Prostate gland (tissue), 2 donors: ENCODE data around the gene ADAP1. TPM values are rescaled to one million over a fixed set of nuclear protein-coding genes. Genes with fewer than 3 reads are reported as not detected.

Source experiments
- DNase-seq: peaks from one replicate; pipeline ENCODE4 v3.0.0-alpha.2; 2019; ENCODE audit warnings: low spot score
- H3K27ac ChIP-seq, 2 donors: fragments of 200-600 bp; sonication (generic); 2 replicates each; pipeline ENCODE4 v1.5.1; 2017 to 2019
- H3K27me3 ChIP-seq: fragments of 200-600 bp; sonication (generic); replicated peaks from 2 replicates; pipeline ENCODE4 v1.5.1; 2019; ENCODE audit not compliant: insufficient read depth
- H3K36me3 ChIP-seq, 2 donors: fragments of 200-600 bp; sonication (generic); 1 replicate in 1 of 2; 2 replicates in 1 of 2; pipeline versions ENCODE4 v1.5.1 to v1.8.1; 2017 to 2019
- H3K4me1 ChIP-seq: fragments of 200-600 bp; sonication (generic); replicated peaks from 2 replicates; pipeline ENCODE4 v1.5.1; 2019
- H3K4me3 ChIP-seq, 2 donors: fragments of 200-600 bp; sonication (generic); 2 replicates each; pipeline ENCODE4 v1.5.1; 2017 to 2019
- H3K9me3 ChIP-seq: fragments of 200-600 bp; sonication (generic); 2 replicates; pipeline ENCODE4 v1.5.1; 2017
- POLR2A ChIP-seq: fragments of 450-650 bp; IDR thresholded peaks from one replicate; pipeline ENCODE4 v1.6.1; 2016; ENCODE audit warnings: antibody characterized with exemption, mild to moderate bottlenecking
- POLR2AphosphoS5 ChIP-seq: sonication (generic); formaldehyde crosslinking; IDR thresholded peaks from one replicate; pipeline ENCODE4 v1.6.1; 2017; ENCODE audit warnings: antibody characterized with exemption
- WGBS: methylation state at CpG from one replicate; pipeline ENCODE4 v1.1.5; 2018; 5-methylcytosine and 5-hydroxymethylcytosine counted together
- intact Hi-C: fragments of 100-400 bp; cut with DNase I; formaldehyde crosslinking; loops from one replicate; pipeline ENCODE4 v1.14.2; 2022
- total RNA-seq, 2 donors: library from RNA; depleted of rRNA; stranded (reverse); fragments of >200 nt; gene quantifications; one replicate each; pipeline ENCODE4 v1.1.0, GENCODE V29; 2016
- TF ChIP-seq, protein P1 (sequence below), 4 experiments: fragments of 200-600 bp in 2 of 4; fragments of 450-650 bp in 2 of 4; sonication (generic) in 2 of 4; IDR thresholded peaks; 1 replicate in 3 of 4; 2 replicates in 1 of 4; pipeline ENCODE4 v1.5.1; 2016 to 2019; ENCODE audit warnings: antibody characterized with exemption in 4 of 4, mild to moderate bottlenecking in 2 of 4, moderate library complexity in 2 of 4

Gene ADAP1
- total RNA-seq, 2 donors from 2014 or later = 5.9 to 8.3 TPM

DNA sequence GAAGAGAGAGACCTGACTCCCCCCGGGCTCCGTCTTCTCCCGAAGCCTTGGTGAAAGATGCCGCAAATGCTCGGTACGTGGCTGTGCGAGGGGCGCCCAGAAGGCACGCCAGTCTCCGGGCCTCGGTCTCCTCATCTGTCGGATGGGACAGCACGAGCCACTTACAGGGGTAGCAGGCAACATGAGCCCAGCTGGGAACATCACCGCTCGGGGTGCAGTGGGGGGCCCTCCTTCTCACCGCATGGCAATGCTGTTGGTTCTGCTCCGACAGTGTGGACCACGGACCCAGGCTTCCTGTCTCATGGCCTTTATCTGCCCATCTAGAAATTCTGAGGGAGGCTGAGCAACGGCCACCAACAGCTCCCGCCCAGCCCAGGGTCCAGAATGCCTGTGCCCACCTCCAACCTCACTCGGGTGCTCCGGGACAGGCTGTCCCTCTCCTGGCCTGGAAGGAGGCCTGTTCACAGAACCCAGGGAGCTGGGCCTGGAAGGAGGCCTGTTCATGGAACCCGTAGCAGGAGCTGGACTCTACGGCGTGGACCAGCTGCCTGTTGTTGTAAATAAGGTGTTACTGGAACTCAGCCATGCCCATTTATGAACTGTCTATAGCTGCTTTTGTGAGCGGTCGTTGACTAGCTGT is 15.8 kb downstream of the ADAP1 start:
- H3K4me1 ChIP-seq = no peaks in the 10 kb centered on the region
- H3K4me3 ChIP-seq = no peak overlapping the region
- H3K36me3 ChIP-seq = no peaks in the 10 kb centered on the region
- TF ChIP-seq POLR2AphosphoS5 = no peak
- TF ChIP-seq, protein P1, sequence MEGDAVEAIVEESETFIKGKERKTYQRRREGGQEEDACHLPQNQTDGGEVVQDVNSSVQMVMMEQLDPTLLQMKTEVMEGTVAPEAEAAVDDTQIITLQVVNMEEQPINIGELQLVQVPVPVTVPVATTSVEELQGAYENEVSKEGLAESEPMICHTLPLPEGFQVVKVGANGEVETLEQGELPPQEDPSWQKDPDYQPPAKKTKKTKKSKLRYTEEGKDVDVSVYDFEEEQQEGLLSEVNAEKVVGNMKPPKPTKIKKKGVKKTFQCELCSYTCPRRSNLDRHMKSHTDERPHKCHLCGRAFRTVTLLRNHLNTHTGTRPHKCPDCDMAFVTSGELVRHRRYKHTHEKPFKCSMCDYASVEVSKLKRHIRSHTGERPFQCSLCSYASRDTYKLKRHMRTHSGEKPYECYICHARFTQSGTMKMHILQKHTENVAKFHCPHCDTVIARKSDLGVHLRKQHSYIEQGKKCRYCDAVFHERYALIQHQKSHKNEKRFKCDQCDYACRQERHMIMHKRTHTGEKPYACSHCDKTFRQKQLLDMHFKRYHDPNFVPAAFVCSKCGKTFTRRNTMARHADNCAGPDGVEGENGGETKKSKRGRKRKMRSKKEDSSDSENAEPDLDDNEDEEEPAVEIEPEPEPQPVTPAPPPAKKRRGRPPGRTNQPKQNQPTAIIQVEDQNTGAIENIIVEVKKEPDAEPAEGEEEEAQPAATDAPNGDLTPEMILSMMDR (IDR thresholded peaks at IDR 0.05) = no peak
- no peak for TF ChIP-seq POLR2A
- H3K27me3 ChIP-seq = no peaks in the 10 kb centered on the region
- no peak for DNase-seq
- no peaks in the 10 kb centered on the region for H3K9me3 ChIP-seq
- WGBS = 97% methylated on average over 27 of the region's 27 CpGs
- intact Hi-C loops = no loop called here
- no peak overlapping the region for H3K27ac ChIP-seq

DNA sequence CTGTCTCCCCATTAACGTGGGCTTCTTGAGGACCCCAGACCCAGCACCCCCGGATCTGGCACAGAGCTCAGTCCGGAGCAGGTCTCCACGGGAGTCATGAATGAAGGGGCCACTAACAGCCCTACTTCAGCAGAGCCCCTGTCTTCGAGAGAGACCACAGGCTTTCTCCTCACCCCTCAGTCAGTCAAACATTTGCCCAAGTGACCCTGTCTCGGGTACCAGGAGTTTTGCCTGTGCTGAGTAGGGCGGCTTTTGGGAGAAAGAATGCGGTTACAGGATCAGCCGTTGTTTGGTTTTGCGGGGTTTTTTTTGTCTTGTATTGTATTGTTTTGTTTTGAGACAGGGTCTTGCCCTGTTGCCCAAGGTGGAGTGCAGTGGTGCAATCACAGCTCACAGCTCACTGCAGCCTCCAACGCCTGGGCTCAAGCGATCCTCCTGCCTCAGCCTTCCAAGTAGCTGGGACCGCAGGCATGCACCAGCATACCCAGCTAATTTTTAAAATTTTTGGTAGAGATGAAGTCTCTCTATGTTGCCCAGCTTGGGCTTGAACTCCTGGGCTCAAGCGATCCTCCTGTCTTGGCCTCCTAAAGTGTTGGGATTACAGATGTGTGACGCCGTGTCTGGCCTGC is 16.5 kb downstream of the ADAP1 start:
- Histone ChIP-seq H3K36me3 (no peaks in the 10 kb centered on the region), H3K4me3 (no peak overlapping the region), H3K27me3 (no peaks in the 10 kb centered on the region), H3K4me1 (no peaks in the 10 kb centered on the region), H3K9me3 (no peaks in the 10 kb centered on the region), H3K27ac (no peak overlapping the region)
- intact Hi-C loops = no loop called here
- WGBS = 90% methylated on average over 16 of the region's 16 CpGs
- TF ChIP-seq POLR2A (no peak), POLR2AphosphoS5 (no peak)
- TF ChIP-seq, protein P1 (IDR thresholded peaks at IDR 0.05) = no peak
- no peak for DNase-seq

DNA sequence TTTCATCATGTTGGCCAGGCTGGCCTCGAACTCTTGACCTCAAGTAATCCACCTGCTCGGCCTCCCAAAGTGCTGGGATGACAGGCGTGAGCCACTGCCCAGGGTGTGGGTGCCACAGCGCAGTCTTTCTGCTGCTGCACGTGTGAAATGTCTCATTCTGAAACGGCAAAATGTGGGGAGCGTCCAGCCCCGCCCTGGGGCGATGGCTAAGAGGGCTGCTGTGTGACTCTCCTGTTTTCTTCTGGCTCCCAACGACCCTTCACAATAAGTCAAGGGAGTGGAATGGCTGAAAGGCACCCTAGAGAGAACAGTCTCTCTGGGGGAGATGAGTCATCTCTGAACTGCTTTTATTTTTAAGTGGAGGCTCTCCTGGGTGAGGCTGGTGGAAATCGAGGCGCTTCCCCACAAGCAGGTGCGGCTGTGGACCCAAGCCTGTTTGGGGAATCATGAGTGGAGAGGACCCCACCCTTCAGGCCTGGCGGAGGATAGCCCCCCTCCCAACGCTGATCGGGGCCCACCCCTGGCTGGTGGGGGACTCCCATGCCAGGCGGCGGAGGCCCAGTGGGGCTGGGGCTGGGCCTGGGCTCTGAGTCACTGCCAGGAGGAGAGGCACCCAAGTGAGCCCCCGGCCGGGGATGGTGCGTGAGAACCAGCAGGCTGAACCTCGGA is 18.0 kb downstream of the ADAP1 start:
- 86% methylated on average over 20 of the region's 22 CpGs for WGBS
- Histone ChIP-seq H3K4me1 (no peaks in the 10 kb centered on the region), H3K4me3 (no peak overlapping the region), H3K27ac (no peak overlapping the region), H3K27me3 (no peaks in the 10 kb centered on the region), H3K9me3 (no peaks in the 10 kb centered on the region), H3K36me3 (no peaks in the 10 kb centered on the region)
- intact Hi-C loops = no loop called here
- TF ChIP-seq, protein P1 (IDR thresholded peaks at IDR 0.05) = no peak
- TF ChIP-seq POLR2A (no peak), POLR2AphosphoS5 (no peak)
- DNase-seq = no peak

DNA sequence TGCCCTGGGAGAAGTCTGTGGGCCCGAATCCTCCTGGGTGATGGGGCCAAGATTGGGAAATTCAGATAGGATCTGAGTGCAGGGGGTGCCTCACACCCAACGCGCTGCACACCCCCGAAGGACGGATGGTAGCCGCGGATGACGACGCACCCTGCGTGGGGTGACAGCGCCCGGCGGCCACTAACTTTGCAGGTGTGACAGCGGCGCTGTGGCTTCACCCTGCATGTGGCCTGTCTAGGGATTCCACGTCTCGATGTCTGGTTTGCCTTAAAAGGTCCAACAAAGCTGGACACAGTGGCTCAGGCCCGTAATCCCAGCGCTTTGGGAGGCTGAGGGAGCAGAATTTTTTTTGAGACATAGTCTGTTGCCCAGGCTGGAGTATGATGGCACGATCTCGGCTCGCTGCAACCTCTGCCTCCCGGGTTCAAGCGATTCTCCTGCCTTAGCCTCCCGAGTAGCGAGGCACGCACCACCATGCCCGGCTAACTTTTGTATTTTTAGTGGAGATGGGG is 18.6 kb downstream of the ADAP1 start:
- Histone ChIP-seq H3K27ac (no peak overlapping the region), H3K36me3 (no peaks in the 10 kb centered on the region), H3K4me3 (no peak overlapping the region), H3K4me1 (no peaks in the 10 kb centered on the region), H3K9me3 (no peaks in the 10 kb centered on the region), H3K27me3 (no peaks in the 10 kb centered on the region)
- 94% methylated on average over 28 of the region's 28 CpGs for WGBS
- intact Hi-C loops = no loop called here
- DNase-seq = no peak
- TF ChIP-seq, protein P1 (IDR thresholded peaks at IDR 0.05) = no peak
- TF ChIP-seq POLR2A (no peak), POLR2AphosphoS5 (no peak)
